HPDE6-E6E7 (cell line): ENCODE data around the gene SFMBT2.

Experiments used
- DNase-seq: peaks from one replicate; pipeline ENCODE4 v3.0.0; 2011; ENCODE audit warnings: missing footprints; ENCODE audit errors: extremely low spot score

SFMBT2 gene

DNA sequence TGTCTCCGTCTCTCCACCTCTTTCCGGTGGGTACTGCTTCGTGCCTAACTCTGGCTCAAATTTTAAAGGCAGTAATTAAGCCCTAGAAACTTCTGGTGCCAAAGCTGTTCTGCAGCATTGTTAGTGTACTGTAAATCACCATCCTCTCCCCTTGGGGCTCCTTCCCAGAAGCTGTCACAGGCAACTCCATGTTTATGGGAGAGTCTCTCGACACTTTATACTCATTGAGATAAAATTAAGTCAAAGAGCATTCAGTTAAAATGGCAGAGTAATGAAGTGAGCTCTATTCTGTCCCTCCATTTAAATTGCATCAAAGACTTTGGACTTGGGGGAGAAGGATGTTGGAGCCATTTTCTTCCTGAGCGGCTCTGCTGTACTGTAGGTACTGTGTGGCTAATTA, 274.8 kb downstream of the SFMBT2 start:
- no peak for DNase-seq

- DNase-seq = no peak
These were observed 275.6 kb downstream of the SFMBT2 start for GRCh38 chr10:7135188-7135587.

DNA sequence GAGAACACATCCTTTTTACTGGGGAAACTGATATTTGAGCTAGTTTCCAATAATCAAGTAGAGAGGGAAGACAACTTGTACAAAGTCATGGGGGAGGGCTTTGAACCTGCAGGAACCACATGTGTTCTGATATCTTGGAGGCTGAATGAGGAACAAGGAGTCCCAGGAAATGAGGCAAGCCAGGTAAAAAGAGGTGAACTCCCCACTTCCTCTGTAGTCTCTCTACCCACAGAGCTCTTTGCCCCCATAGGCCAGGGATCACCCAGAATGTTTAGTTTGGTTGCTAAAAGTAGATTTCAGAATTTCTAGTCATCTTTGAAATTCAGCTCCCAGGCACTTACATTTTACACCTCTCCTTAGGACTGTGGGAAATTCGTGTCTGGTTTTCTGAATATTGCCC, 276.4 kb downstream of the SFMBT2 start:
- no peak for DNase-seq

DNA sequence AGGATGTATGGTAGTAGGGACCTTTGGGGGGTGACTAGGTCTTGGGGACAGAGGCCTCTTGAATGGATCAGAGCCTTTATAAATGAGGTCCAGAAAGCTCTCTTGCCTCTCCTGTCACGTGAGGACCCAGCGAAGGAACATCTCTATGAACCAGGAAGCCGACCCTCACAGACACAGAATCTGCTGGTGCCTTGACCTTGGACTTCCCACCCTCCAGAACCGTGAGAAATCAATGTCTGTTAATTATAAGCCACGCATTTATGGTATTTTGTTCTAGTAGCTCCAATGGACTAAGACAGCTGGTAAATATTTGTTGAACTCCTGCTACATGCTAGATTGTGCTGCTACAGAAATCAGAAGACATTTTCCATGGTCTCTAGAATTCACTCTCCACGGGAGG, 276.9 kb downstream of the SFMBT2 start:
- DNase-seq = no peak

- DNase-seq = no peak
These were observed 277.6 kb downstream of the SFMBT2 start for GRCh38 chr10:7133278-7133677.

- DNase-seq = no peak
These were observed 280.5 kb downstream of the SFMBT2 start for GRCh38 chr10:7130191-7130911.

GRCh38 chr10:7123774-7124173, 287.1 kb downstream of the SFMBT2 start:
- DNase-seq = no peak

- DNase-seq = no peak
These were observed 288.3 kb downstream of the SFMBT2 start for GRCh38 chr10:7122561-7122960.

- DNase-seq = no peak
These were observed 289.6 kb downstream of the SFMBT2 start for GRCh38 chr10:7121154-7121797.

- no peak for DNase-seq
These were observed 291.4 kb downstream of the SFMBT2 start for GRCh38 chr10:7119325-7120015.

- no peak for DNase-seq
These were observed 292.8 kb downstream of the SFMBT2 start for GRCh38 chr10:7117806-7118674.

GRCh38 chr10:7117177-7117799, 293.5 kb downstream of the SFMBT2 start:
- DNase-seq = no peak

DNA sequence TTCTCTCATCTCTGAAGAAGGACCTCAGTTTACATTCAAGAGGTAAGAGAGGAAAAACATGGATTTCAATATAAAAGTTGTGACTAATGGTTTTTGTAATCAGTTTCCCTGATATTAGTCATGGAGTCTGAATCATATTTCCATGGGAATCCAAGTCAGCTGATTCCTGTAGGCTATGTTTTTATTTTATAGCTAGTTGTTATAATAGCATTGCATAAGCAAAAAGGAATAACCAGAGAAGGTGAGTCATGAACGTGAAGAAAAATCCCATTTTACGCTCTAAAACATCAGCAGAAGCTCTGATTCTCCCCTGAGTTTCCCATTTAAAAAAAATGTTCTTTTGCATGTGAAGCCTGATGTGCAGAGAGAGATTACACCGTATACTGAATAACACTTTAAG, 299.3 kb downstream of the SFMBT2 start:
- DNase-seq = no peak

- no peak for DNase-seq
These were observed 299.7 kb downstream of the SFMBT2 start for GRCh38 chr10:7111089-7111488.
